CD4-positive, alpha-beta T cell treated with Interleukin-6 at 100 ng/mL for 8 hours (primary cell): Measurements from ENCODE around the gene GLI2.

ENCODE experiments used
- DNase-seq: peaks from one replicate; pipeline ENCODE4 v3.0.0-alpha.2; 2020; ENCODE audit warnings: mixed read lengths, low spot score

The GLI2 gene

GRCh38 chr2:120770641-120771040 lies 35.0 kb downstream of the GLI2 start:
- DNase-seq = no peak

GRCh38 chr2:120771111-120771780 lies 35.6 kb downstream of the GLI2 start:
- DNase-seq = no peak

- DNase-seq = no peak
These were observed 36.1 kb downstream of the GLI2 start for GRCh38 chr2:120771781-120772208.

- no peak for DNase-seq
These were observed 36.6 kb downstream of the GLI2 start for GRCh38 chr2:120772261-120772660.

GRCh38 chr2:120773186-120773800 lies 37.6 kb downstream of the GLI2 start:
- DNase-seq = no peak

GRCh38 chr2:120774557-120775160 lies 39.0 kb downstream of the GLI2 start:
- no peak for DNase-seq

GRCh38 chr2:120775194-120775593 lies 39.5 kb downstream of the GLI2 start:
- DNase-seq = no peak

GRCh38 chr2:120775801-120776589 lies 40.3 kb downstream of the GLI2 start:
- no peak for DNase-seq

GRCh38 chr2:120776649-120777048 lies 41.0 kb downstream of the GLI2 start:
- no peak for DNase-seq

- DNase-seq = no peak
These were observed 41.6 kb downstream of the GLI2 start for GRCh38 chr2:120777170-120777751.

- DNase-seq = no peak
These were observed 42.1 kb downstream of the GLI2 start for GRCh38 chr2:120777787-120778186.

GRCh38 chr2:120778244-120778643 lies 42.6 kb downstream of the GLI2 start:
- DNase-seq = no peak

- no peak for DNase-seq
These were observed 44.2 kb downstream of the GLI2 start for GRCh38 chr2:120779781-120780283.

GRCh38 chr2:120780402-120780801 lies 44.7 kb downstream of the GLI2 start:
- DNase-seq = no peak

GRCh38 chr2:120783371-120783791 lies 47.7 kb downstream of the GLI2 start:
- no peak for DNase-seq

- no peak for DNase-seq
These were observed 48.3 kb downstream of the GLI2 start for GRCh38 chr2:120783969-120784372.
